Measurements from ENCODE around the gene SYMPK. TPM values are rescaled to one million over a fixed set of nuclear protein-coding genes. Genes with fewer than 3 reads are reported as not detected.

The SYMPK gene
- total RNA-seq, 1 experiment from 2014 or later = 47.7 TPM

Other genes starting within 250 kb of the SYMPK start
- gene EML2, start 223.8 kb downstream of the SYMPK start, total RNA-seq (2021; ENCODE audit: unreplicated experiment) = 32.7 TPM
- gene GIPR, start 194.9 kb downstream of the SYMPK start, total RNA-seq (2021; ENCODE audit: unreplicated experiment) = 2.0 TPM
- gene SNRPD2, start 171.2 kb downstream of the SYMPK start, total RNA-seq (2021; ENCODE audit: unreplicated experiment) = 496 TPM
- gene QPCTL, start 170.5 kb downstream of the SYMPK start, total RNA-seq (2021; ENCODE audit: unreplicated experiment) = 19.4 TPM
- 25.1 TPM for gene FBXO46, start 132.3 kb downstream of the SYMPK start, total RNA-seq (2021; ENCODE audit: unreplicated experiment)
- not detected for gene MEIOSIN, start 129.7 kb downstream of the SYMPK start, total RNA-seq (2021; ENCODE audit: unreplicated experiment)
- 38.7 TPM for gene SIX5, start 93.9 kb downstream of the SYMPK start, total RNA-seq (2021; ENCODE audit: unreplicated experiment)
- 119 TPM for gene DMPK, start 80.7 kb downstream of the SYMPK start, total RNA-seq (2021; ENCODE audit: unreplicated experiment)
- 64.6 TPM for gene DMWD, start 70.3 kb downstream of the SYMPK start, total RNA-seq (2021; ENCODE audit: unreplicated experiment)
- gene RSPH6A, start 47.8 kb downstream of the SYMPK start, total RNA-seq (2021; ENCODE audit: unreplicated experiment) = not detected
- 0.26 TPM for gene FOXA3, start 1.2 kb upstream of the SYMPK start, total RNA-seq (2021; ENCODE audit: unreplicated experiment)
- gene IRF2BP1, start 23.0 kb upstream of the SYMPK start, total RNA-seq (2021; ENCODE audit: unreplicated experiment) = 21.9 TPM
- gene MYPOP, start 39.5 kb upstream of the SYMPK start, total RNA-seq (2021; ENCODE audit: unreplicated experiment) = 11.1 TPM
- not detected for gene NANOS2, start 51.6 kb upstream of the SYMPK start, total RNA-seq (2021; ENCODE audit: unreplicated experiment)
- 0.44 TPM for gene NOVA2, start 110.7 kb upstream of the SYMPK start, total RNA-seq (2021; ENCODE audit: unreplicated experiment)
- 17.9 TPM for gene CCDC61, start 132.3 kb upstream of the SYMPK start, total RNA-seq (2021; ENCODE audit: unreplicated experiment)
- not detected for gene PGLYRP1, start 159.9 kb upstream of the SYMPK start, total RNA-seq (2021; ENCODE audit: unreplicated experiment)
- 0.39 TPM for gene IGFL4, start 177.9 kb upstream of the SYMPK start, total RNA-seq (2021; ENCODE audit: unreplicated experiment)

Data from Panc1 (cell line).